ENCODE data around the gene RRP1B.

The RRP1B gene

DNA sequence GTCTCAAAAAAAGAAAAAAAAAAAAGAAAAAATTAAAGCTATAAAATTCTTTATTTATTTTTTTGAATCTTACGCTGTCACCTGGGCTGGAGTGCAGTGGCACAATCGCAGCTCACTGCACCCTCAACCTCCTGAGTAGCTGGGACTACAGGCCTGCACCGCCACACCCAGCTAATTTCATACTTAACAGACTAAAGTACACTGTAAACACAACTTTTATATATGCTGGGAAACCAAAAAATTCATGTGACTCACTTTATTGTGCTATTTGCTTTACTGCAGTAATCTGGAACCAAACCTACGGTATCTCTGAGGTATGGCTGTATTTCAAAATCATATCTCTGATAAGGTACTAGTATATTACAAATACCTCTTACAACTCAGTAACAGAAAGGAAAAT lies 40.4 kb upstream of the RRP1B start:
- no peak for DNase-seq (ENCODE audit: extremely low read depth, insufficient read length)
- H3K4me3 ChIP-seq (replicated peaks; ENCODE audit: low read depth, low read length) = no peak overlapping the region
- TF ChIP-seq CTCF (IDR thresholded peaks at IDR 0.05; ENCODE audit: insufficient read depth, low read length, poor library complexity, severe bottlenecking) = no peak
- no peaks in the 10 kb centered on the region for H3K36me3 ChIP-seq (ENCODE audit: control insufficient read depth, insufficient read depth, low read length)
- no peaks in the 10 kb centered on the region for H3K27me3 ChIP-seq (replicated peaks; ENCODE audit: control insufficient read depth, insufficient read depth, low read length)

DNA sequence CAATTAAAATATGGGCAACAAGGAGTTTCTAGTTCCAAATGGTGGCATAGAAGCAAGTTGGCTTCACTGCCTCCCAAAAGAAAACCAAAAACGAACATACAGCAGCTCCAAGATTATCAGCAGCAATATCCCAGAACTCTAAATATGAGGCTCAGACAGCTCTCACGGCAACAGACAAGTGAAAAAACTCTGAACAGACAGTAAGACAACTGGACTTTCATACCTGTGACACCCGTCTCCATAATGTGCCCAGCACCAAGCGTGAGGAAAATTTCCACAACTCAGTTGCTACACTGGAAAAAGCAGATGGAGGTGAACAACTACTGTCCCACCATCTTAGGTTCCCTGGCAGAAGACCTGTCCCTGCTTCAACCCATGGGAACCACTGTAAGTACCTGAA lies 40.0 kb upstream of the RRP1B start:
- Histone ChIP-seq H3K27me3 (replicated peaks; ENCODE audit: control insufficient read depth, insufficient read depth, low read length) (no peaks in the 10 kb centered on the region), H3K36me3 (ENCODE audit: control insufficient read depth, insufficient read depth, low read length) (no peaks in the 10 kb centered on the region), H3K4me3 (replicated peaks; ENCODE audit: low read depth, low read length) (no peak overlapping the region)
- no peak for TF ChIP-seq CTCF (IDR thresholded peaks at IDR 0.05; ENCODE audit: insufficient read depth, low read length, poor library complexity, severe bottlenecking)
- DNase-seq (ENCODE audit: extremely low read depth, insufficient read length) = no peak

GRCh38 chr21:43619856-43620255 lies 39.5 kb upstream of the RRP1B start:
- no peaks in the 10 kb centered on the region for H3K27me3 ChIP-seq (replicated peaks; ENCODE audit: control insufficient read depth, insufficient read depth, low read length)
- no peak for DNase-seq (ENCODE audit: extremely low read depth, insufficient read length)
- no peaks in the 10 kb centered on the region for H3K36me3 ChIP-seq (ENCODE audit: control insufficient read depth, insufficient read depth, low read length)
- TF ChIP-seq CTCF (IDR thresholded peaks at IDR 0.05; ENCODE audit: insufficient read depth, low read length, poor library complexity, severe bottlenecking) = no peak
- no peak overlapping the region for H3K4me3 ChIP-seq (replicated peaks; ENCODE audit: low read depth, low read length)

DNA sequence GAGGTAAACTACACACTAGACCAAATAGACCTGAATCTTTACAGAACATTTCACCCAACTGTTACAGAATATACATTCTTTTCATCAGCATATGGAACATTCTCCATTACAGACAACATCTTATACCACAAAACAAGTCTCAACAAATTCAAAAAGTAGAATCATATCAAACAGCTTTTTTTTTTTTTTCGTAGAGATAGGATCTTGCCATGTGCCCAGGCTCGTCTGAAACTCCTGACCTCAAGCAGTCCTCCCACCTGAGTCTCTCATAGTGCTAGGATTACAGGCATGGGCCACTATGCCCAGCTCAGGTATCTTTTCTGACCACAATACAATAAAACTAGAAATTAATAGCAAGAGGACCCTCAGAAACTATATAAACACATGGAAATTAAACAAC lies 36.6 kb upstream of the RRP1B start:
- TF ChIP-seq CTCF (IDR thresholded peaks at IDR 0.05; ENCODE audit: insufficient read depth, low read length, poor library complexity, severe bottlenecking) = no peak

DNA sequence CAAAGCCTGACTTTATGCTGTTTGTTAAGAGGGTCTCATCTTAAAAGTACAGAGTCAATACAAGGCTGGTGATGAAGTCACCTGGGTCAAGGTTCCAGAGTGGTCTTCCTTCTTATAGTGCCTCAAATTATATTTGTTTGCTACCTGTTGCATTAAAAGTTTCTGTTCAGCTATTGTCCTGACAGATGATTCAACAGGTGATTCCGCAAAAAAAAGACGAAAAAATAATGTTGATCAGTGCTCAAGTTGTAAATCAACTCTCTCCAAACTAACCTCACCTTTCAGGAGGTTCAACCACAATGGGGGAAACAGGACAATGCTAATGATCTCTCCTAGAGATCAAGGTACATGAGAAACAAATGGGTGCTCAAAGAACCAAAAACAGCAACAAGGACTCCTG lies 35.8 kb upstream of the RRP1B start:
- no peak for DNase-seq (ENCODE audit: extremely low read depth, insufficient read length)
- Histone ChIP-seq H3K36me3 (ENCODE audit: control insufficient read depth, insufficient read depth, low read length) (no peaks in the 10 kb centered on the region), H3K27me3 (replicated peaks; ENCODE audit: control insufficient read depth, insufficient read depth, low read length) (no peaks in the 10 kb centered on the region), H3K4me3 (replicated peaks; ENCODE audit: low read depth, low read length) (no peak overlapping the region)
- no peak for TF ChIP-seq CTCF (IDR thresholded peaks at IDR 0.05; ENCODE audit: insufficient read depth, low read length, poor library complexity, severe bottlenecking)

More for the DNA sequence above, 36.6 kb upstream of the RRP1B start:
- Histone ChIP-seq H3K4me3 (replicated peaks; ENCODE audit: low read depth, low read length) (no peak overlapping the region), H3K27me3 (replicated peaks; ENCODE audit: control insufficient read depth, insufficient read depth, low read length) (no peaks in the 10 kb centered on the region), H3K36me3 (ENCODE audit: control insufficient read depth, insufficient read depth, low read length) (no peaks in the 10 kb centered on the region)
- DNase-seq (ENCODE audit: extremely low read depth, insufficient read length) = no peak

- H3K4me3 ChIP-seq (replicated peaks; ENCODE audit: low read depth, low read length) = no peak overlapping the region
- TF ChIP-seq CTCF (IDR thresholded peaks at IDR 0.05; ENCODE audit: insufficient read depth, low read length, poor library complexity, severe bottlenecking) = no peak
Observed at GRCh38 chr21:43624339-43624738, 35.0 kb upstream of the RRP1B start.

More at GRCh38 chr21:43624339-43624738, 35.0 kb upstream of the RRP1B start:
- no peaks in the 10 kb centered on the region for H3K27me3 ChIP-seq (replicated peaks; ENCODE audit: control insufficient read depth, insufficient read depth, low read length)
- no peaks in the 10 kb centered on the region for H3K36me3 ChIP-seq (ENCODE audit: control insufficient read depth, insufficient read depth, low read length)
- no peak for DNase-seq (ENCODE audit: extremely low read depth, insufficient read length)

All from GM06990 (cell line).